NCI-H510A treated with DMSO at 0.1 percent for 48 hours (cell line): Measurements from ENCODE around the gene OSTC.
A peak's percentile ranks its signal among the peaks of the same experiment; 100 is the strongest.

Source experiments
- DNase-seq: peaks from one replicate; lab custom pipeline; 2025; lab: John Stamatoyannopoulos, UW

Gene OSTC

DNA sequence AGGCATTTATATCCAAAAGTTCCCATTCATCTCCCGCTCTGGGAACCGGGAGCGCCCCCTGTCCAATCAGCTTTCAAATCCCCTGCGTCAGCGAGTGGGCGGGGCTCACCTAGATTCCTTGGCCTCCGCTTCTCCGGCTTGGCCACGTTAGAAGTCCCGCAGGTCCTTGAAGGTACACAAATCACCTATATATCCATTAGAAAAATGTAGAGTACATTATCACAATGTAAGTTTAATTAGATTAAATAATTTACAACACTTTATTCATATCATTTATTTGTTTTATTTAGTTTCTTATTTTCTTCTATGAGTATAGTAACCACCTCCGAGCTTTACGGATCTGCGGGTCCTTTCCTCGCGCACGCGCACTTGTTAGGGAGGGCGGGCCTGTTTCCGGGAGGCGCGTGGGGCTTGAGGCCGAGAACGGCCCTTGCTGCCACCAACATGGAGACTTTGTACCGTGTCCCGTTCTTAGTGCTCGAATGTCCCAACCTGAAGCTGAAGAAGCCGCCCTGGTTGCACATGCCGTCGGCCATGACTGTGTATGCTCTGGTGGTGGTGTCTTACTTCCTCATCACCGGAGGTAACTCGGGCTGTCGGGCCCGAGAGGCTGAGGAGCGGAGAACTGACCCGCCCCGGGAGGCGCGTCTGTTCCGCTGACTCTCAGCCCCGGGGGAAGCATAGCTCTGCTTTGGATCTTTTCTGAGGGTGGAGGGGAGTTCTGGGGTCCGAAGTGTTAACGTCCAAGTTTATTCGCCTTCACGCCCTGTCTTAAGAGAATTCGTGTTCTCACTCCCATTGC lies at the start of gene OSTC:
Gene OSTC, plus strand, starts transcription at position 388 of the 802 bp plus-strand sequence. Its CDS starts 57 bp downstream, at position 445.
- DNase-seq: peak; percentile 97

- no peak for DNase-seq
Observed at GRCh38 chr4:108601106-108601505, 49.3 kb upstream of the OSTC start.

- no peak for DNase-seq
Observed at GRCh38 chr4:108601532-108601931, 48.9 kb upstream of the OSTC start.

DNA sequence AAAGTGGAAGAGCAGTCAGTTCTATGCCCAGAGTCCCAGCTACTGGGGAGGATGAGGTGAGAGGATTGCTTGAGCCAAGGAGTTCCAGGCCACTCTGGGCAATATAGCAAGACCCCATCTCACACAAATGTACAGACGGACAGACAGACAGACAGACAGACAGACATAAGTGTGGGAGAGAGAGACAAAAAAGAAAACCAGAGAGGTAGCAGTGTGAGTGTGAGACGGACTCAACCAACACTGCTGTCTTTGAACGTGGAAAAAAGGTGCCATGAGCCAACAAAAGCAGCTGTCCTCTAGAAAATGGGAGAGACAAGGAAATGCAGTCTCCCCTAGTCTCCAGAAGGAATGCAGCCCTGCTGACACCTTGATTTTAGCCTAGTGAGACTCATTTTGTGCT lies 48.2 kb upstream of the OSTC start:
- no peak for DNase-seq

DNA sequence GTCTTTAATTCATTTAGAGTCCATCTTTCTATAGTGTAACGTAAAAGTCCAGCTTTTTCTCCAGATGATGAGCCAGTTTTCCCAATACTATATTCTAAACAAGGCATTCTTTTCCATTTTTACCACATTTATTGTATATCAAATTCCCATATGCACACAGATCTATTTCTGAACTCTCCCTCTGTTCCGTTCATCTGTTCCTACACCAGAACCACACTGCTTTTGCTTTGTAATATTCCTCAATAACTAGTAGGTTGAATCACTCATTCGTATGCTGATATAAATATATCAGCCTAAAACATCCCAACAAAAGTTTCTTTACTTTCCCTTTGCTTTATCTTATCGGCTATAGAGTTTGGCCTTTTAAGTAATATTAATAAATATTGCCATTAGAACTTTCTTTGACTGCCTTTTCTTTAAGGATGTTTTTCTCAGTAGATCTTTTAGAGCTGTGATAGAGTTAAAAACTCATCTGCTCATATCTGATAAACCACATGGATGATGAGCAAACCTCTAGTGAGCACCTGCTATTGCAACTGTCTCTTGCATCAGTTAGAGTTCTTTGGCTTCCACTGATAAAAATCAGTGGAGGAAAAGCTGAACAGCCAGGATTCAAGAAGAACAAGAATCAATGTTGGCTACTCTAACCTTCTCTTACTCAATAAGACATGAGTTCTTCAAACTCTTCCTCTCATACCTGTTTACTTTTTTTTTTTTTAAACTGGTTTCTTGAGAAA lies 43.2 kb upstream of the OSTC start:
- DNase-seq: no peak

DNA sequence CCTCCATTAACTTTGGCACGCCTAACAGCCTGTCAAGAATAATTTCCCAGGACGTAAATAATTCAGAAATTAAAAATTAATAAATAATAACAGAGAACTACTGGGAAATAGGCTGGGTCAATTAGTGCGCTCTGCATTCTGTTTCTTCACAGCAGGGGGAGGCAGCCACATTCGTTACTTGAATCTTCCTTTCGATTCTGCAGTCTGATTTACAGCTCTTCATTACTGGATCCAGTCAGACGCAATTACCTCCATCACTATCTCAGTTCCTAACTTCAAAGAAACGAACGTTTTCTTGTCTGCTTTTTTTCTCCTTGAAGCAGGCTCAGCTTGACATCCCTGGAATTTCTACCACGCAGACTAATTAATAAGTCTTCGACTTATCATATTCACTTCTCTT lies 39.0 kb upstream of the OSTC start:
- no peak for DNase-seq

GRCh38 chr4:108612365-108612764 lies 38.0 kb upstream of the OSTC start:
- DNase-seq: no peak

DNA sequence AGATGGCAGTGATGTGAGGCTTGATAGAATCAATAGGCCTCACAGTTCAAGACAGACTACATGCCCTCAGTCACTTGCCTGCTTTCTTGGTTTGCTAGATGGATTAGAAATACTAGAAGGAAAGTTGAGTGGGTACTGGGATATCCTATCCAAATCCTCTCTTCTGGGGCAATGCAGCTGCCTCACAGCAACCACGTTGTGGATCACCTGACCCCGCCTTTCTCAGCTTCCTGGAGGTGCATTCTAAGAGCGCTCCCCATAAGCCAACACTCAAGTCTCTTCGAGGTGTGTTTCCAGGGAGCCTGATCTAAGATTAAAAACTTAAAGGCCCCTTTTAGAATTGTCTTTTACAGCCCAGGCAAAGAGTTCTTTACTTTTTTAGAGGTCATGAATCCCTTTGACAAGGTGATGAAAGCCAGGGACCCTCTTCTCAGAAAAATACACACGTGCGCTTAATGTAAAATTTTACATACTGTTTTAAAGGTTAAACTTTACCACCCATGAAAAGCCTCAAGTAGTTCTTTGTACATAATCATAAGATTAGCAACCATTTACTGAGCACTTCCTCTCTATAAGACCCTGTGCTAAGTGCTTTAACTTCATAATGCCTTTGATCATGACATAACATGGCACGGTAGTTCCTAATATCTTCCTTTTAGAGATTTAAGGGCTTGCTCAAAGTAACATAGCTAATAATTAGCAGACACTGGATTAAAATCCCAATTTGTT lies 30.9 kb upstream of the OSTC start:
- peak; percentile 42 for DNase-seq

DNA sequence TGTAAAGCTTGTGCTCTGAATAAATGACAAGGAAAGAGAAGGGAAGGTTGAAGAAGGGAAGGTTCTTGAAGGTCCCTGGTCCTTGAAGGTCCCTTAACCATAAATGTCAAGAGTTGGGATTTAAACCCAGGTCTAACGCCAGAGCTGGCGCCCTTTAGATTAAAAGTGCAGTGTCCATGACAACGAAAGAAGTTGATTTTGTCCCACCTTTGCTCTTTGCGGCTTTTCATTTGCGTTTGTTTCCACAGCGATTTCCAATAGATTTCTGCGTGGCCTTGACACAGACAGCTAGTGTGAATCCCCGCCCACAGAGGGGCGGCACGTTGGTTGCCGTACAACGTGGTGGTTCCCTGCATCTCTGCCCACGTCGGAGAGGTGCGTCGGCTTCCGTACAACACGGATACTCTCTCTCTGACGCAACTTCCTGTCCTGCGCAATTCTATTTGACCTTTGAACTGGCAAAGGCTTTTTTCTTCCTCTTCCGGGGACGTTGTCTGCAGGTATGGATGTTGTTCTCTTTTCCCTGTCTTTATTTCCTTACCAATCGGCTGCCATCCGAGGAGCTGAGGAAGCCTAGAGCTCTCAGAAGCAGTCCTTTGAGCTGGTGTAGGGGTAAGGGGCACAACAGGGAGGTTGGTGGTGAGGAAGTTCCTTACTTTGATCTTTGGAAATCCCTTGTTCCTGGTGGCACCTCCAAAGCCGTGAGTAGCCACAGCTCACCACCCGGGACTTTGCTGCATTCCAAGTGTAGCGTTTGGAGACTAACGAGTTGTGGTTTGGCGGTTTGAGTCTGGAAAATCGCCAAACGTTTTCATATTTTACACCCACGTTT lies 30.1 kb upstream of the OSTC start, which contains the start of gene RPL34:
Gene RPL34, plus strand, starts transcription at position 476 of the 832 bp plus-strand sequence. CDS start 1,384 bp downstream, outside the sequence.
- peak; percentile 88 for DNase-seq

DNA sequence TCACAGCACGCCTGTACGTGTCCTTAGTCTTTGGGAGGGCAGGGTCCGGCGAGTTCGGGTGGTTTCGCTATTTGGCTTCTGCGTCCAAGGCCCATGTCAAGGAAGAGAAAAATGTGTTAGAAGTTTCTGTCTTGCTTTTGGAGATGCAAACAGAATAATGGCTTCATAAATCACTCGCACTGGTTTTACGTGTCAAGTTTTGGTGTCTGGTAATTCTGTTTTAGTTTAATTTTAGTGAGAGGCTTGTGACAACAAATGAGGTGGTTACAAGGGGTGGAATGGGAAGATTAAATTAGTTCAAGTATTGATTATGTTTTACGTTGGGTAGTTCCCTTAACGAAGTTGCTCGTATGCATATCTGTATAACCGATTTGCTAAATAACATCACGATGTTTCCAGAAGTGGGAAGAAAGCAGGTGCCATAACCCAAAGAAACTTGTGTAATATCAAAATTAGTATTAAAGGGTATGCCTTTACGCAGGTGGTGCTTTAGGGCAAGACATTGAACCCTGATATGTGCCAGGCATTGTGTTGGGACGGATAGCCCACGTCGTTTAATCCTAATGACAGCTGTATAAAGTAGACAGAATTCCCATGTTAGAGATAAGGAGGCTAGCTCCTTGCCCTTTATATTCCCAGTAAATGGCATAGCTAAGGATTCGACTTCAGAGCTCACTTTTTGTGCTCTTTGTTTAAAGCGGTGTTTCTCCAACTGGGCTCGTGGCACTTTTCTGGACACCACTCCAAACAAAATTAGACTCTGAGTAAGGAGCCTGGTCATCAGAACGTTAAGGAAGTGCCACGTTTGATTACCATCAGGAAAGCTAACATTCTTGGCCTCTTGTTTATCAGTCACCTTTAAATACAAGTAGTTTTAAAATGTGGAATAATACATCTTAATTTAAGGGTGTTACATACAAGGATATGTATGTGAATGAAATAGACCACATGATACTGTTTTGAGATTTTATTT lies 29.2 kb upstream of the OSTC start:
- DNase-seq: no peak

- no peak for DNase-seq
Observed at GRCh38 chr4:108622022-108622421, 28.4 kb upstream of the OSTC start.

DNA sequence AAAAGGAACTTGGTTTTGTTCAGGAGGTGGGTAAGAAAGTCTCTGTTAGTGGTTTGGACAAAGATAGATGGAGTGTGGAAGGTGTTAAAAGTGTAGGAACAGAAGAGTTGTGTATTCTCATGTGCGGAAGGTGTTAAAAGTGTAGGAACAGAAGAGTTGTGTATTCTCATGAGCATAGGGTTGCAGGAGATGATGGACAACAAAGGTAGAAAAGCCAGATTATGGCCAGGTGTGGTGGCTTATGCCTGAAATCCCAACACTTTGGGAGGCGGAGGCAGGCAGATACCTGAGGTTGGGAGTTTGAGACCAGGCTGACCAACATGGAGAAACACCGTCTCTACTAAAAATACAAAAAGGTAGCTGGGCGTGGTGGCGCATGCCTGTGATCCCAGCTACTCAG lies 27.6 kb upstream of the OSTC start:
- no peak for DNase-seq

DNA sequence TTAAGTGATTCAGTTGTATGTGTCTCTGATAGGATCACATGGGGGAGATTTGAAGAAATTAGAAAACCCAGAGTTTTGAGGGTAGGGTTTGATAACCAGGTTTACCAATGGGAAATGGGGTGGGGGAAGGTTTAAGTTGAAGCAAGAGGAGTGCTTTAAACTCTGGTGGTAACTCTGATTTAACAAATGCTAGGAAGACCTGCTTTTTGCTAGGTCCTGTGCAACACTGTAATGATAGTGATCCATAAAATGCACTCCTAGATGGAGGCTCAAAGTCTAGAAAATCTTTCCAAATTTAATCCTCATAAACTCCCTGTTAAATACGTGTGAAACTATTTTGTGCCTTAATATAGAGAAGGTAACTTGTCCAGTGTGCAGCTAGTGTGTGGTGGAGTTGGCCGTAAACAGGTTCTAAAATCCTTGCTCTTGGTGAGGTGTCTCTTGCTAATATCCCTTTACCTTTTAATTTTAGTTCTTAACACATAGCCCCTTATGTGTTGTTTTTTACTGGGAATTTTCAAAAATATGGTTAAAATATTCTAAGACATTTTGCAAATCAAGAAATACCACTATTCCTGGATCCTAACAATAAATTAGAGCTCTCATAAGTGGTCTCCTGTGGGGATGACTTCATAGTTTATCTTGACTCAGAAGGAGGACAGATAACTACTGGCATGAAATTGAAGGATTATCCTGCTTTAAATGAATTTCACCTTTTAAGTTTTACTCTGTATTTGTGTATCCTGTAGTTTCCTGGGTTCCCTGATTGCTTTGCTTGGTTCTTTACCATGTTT lies 25.9 kb upstream of the OSTC start:
- no peak for DNase-seq

DNA sequence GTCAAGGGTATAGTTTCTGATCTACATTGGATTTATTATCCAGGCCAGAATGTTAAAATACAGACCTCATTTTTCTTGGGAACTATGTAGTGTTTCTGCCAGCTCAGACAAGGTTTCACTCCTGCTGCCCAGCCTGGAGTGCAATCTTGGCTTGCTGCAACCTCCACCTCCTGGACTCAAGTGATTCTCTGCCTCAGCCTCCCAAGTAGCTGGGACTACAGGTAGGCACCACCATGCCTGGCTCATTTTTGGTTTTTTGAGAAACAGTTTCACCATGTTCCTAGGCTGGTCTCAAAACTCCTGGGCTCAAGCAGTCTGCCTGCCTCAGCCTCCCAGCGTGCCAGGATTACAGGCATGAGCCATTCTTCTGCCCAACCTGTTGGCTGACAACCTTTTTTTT lies 24.3 kb upstream of the OSTC start:
- DNase-seq: no peak

- no peak for DNase-seq
Observed at GRCh38 chr4:108628411-108628810, 22.0 kb upstream of the OSTC start.

DNA sequence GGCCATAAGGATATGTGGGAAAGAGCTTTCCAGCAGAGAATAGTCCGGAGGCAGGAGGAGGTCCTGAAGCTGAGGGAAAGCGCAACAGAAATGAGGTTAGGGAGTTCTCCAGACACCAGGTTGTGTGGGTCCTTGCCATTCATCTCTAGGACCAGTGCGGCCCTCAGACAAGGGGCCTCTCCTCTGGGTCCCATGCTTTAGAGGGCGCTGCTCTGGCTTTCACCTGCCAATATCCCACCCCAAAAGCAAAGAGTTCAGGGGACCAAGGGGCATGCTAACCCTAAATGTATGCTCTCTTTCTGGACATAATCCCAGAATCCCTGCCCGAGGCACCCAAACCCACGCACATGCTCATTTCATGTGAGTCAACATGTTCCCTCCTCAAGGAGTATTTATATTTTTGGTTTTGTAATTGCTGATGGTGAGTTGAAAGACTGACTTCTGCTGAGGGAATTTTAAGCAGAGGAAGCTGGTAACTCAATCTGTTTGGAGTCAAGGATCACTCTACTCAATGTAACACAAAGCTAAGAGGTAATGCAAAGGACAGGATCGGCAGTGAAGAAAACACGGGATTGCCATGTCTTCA lies 15.2 kb upstream of the OSTC start:
- no peak for DNase-seq

- DNase-seq: no peak
Observed at GRCh38 chr4:108636246-108636645, 14.2 kb upstream of the OSTC start.

GRCh38 chr4:108637856-108638255 lies 12.5 kb upstream of the OSTC start:
- no peak for DNase-seq

GRCh38 chr4:108644237-108644636 lies 6.2 kb upstream of the OSTC start:
- no peak for DNase-seq
